Mammary epithelial cell (primary cell): Measurements from ENCODE around the gene ID2.

Experiments
- EZH2 ChIP-seq: IDR thresholded peaks from 2 replicates; pipeline ENCODE4 v1.6.1; 2012; ENCODE audit warnings: low read length, inconsistent platforms, borderline replicate concordance
- TF ChIP-seq, protein P1 (sequence below), 2 donors: IDR thresholded peaks in 1 of 2; conservative IDR thresholded peaks in 1 of 2; 2 replicates each; pipeline ENCODE4 v1.5.1; 2011 to 2012; ENCODE audit warnings: inconsistent platforms in 2 of 2, low read length in 2 of 2, mild to moderate bottlenecking in 2 of 2, control low read depth in 1 of 2, low read depth in 1 of 2; ENCODE audit not compliant: insufficient read depth in 1 of 2; ENCODE audit errors: extremely low read depth in 1 of 2

DNA sequence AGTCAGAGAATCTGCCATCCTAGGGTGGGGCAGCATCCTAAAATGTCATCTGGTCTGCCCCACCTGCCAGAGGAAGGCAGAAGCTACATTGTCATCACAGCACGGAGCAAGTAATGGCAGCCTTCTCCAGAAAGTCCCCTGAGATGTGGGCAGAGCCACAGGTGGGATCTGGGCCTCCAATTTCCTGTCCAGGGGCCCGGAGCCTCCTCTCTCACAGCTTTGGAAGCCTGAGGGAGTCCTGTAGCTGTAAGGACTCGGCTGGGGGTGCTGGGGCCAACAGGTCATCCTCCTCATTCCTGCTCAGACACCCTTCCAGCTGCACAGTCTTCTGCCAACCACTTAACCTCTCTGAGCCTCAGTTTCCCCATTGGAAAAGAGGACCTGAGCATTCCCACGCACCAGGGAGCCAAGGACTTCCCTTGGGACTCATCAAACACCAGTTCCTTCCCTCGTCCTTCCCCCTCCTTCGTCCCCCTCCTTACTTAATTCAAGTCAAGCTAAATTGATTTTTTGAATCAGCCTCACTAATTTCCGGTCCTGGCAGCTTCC lies 48.6 kb upstream of the ID2 start:
- TF ChIP-seq, protein P1, sequence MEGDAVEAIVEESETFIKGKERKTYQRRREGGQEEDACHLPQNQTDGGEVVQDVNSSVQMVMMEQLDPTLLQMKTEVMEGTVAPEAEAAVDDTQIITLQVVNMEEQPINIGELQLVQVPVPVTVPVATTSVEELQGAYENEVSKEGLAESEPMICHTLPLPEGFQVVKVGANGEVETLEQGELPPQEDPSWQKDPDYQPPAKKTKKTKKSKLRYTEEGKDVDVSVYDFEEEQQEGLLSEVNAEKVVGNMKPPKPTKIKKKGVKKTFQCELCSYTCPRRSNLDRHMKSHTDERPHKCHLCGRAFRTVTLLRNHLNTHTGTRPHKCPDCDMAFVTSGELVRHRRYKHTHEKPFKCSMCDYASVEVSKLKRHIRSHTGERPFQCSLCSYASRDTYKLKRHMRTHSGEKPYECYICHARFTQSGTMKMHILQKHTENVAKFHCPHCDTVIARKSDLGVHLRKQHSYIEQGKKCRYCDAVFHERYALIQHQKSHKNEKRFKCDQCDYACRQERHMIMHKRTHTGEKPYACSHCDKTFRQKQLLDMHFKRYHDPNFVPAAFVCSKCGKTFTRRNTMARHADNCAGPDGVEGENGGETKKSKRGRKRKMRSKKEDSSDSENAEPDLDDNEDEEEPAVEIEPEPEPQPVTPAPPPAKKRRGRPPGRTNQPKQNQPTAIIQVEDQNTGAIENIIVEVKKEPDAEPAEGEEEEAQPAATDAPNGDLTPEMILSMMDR (conservative IDR thresholded peaks at IDR 0.05 in 1 of 2, IDR thresholded peaks at IDR 0.05 in 1 of 2; ENCODE audit: extremely low read depth in 1 of 2, insufficient read depth in 1 of 2, low read depth in 1 of 2, low read length in 2 of 2): no peak
- TF ChIP-seq EZH2: no peak
